Measurements from ENCODE around the gene AQP1.

- TF ChIP-seq, protein P1, sequence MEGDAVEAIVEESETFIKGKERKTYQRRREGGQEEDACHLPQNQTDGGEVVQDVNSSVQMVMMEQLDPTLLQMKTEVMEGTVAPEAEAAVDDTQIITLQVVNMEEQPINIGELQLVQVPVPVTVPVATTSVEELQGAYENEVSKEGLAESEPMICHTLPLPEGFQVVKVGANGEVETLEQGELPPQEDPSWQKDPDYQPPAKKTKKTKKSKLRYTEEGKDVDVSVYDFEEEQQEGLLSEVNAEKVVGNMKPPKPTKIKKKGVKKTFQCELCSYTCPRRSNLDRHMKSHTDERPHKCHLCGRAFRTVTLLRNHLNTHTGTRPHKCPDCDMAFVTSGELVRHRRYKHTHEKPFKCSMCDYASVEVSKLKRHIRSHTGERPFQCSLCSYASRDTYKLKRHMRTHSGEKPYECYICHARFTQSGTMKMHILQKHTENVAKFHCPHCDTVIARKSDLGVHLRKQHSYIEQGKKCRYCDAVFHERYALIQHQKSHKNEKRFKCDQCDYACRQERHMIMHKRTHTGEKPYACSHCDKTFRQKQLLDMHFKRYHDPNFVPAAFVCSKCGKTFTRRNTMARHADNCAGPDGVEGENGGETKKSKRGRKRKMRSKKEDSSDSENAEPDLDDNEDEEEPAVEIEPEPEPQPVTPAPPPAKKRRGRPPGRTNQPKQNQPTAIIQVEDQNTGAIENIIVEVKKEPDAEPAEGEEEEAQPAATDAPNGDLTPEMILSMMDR (IDR thresholded peaks at IDR 0.05): no peak
- no peak for TF ChIP-seq EZH2 (IDR thresholded peaks at IDR 0.05; ENCODE audit: borderline replicate concordance, insufficient read depth, low read depth, low read length, poor library complexity, severe bottlenecking)
Measured at GRCh38 chr7:30880941-30881340, 30.7 kb upstream of the AQP1 start.
